GM21423 (cell line): ENCODE measurements around the gene PTPRG.

Experiments
- ATAC-seq: cut with Tn5 transposase; IDR thresholded peaks from one replicate; pipeline ENCODE4 v1.9.1; 2021; ENCODE audit warnings: mild to moderate bottlenecking, moderate library complexity; ENCODE audit not compliant: unreplicated experiment

PTPRG gene

GRCh38 chr3:62237286-62237948 is 676.0 kb downstream of the PTPRG start:
- no peak for ATAC-seq

- ATAC-seq: peak; percentile 78
Observed at GRCh38 chr3:62238003-62238402, 676.6 kb downstream of the PTPRG start.

- peak; percentile 64 for ATAC-seq
Observed at GRCh38 chr3:62238431-62238830, 677.1 kb downstream of the PTPRG start.

GRCh38 chr3:62241279-62241678 is 679.9 kb downstream of the PTPRG start:
- no peak for ATAC-seq

- no peak for ATAC-seq
Observed at GRCh38 chr3:62242831-62243509, 681.6 kb downstream of the PTPRG start.

GRCh38 chr3:62246094-62246493 is 684.7 kb downstream of the PTPRG start:
- no peak for ATAC-seq

- ATAC-seq: no peak
Observed at GRCh38 chr3:62246985-62247384, 685.6 kb downstream of the PTPRG start.

- no peak for ATAC-seq
Observed at GRCh38 chr3:62248734-62249483, 687.5 kb downstream of the PTPRG start.

- ATAC-seq: no peak
Observed at GRCh38 chr3:62249484-62249776, 688.1 kb downstream of the PTPRG start.

- no peak for ATAC-seq
Observed at GRCh38 chr3:62249855-62250543, 688.6 kb downstream of the PTPRG start.

- ATAC-seq: no peak
Observed at GRCh38 chr3:62252438-62253157, 691.2 kb downstream of the PTPRG start.

- no peak for ATAC-seq
Observed at GRCh38 chr3:62253971-62254370, 692.6 kb downstream of the PTPRG start.

- ATAC-seq: no peak
Observed at GRCh38 chr3:62255758-62256157, 694.4 kb downstream of the PTPRG start.

GRCh38 chr3:62259924-62260323 is 698.6 kb downstream of the PTPRG start:
- ATAC-seq: no peak

GRCh38 chr3:62260655-62261054 is 699.3 kb downstream of the PTPRG start:
- no peak for ATAC-seq

GRCh38 chr3:62261121-62261520 is 699.8 kb downstream of the PTPRG start:
- ATAC-seq: no peak

GRCh38 chr3:62261736-62262135 is 700.4 kb downstream of the PTPRG start:
- ATAC-seq: no peak

GRCh38 chr3:62265528-62265927 is 704.2 kb downstream of the PTPRG start:
- no peak for ATAC-seq

GRCh38 chr3:62266668-62267283 is 705.4 kb downstream of the PTPRG start:
- no peak for ATAC-seq

GRCh38 chr3:62276658-62277180 is 715.3 kb downstream of the PTPRG start:
- ATAC-seq: no peak
